ENCODE results near the gene MDFIC.

GRCh38 chr7:114930829-114931655, 9.1 kb downstream of the MDFIC start:
- TF ChIP-seq CTCF (conservative IDR thresholded peaks at IDR 0.05) = no peak
- TF ChIP-seq ZFX (IDR thresholded peaks at IDR 0.05) = no peak
